Right lobe of liver (tissue), 6 donors: ENCODE measurements around the gene MUC4. TPM values are rescaled to one million over a fixed set of nuclear protein-coding genes. Genes with fewer than 3 reads are reported as not detected.
A peak's percentile ranks its signal among the peaks of the same experiment; 100 is the strongest.

Source experiments
- ATAC-seq, 4 donors: fragments of 200-7000 bp; cut with Tn5 transposase; one replicate each; pipeline ENCODE4 v1.9.1; 2020; ENCODE audit warnings: mild to moderate bottlenecking in 4 of 4, moderate library complexity in 4 of 4
- DNase-seq, 3 donors: peaks; one replicate each; pipeline ENCODE4 v3.0.0-alpha.2; 2020
- H3K27ac ChIP-seq, 3 donors: fragments of 200-600 bp; one replicate each; pipeline ENCODE4 v1.8.0; 2022
- H3K27me3 ChIP-seq, 2 donors: fragments of 200-600 bp; one replicate each; pipeline ENCODE4 v1.8.0; 2022
- H3K36me3 ChIP-seq, 4 donors: fragments of 200-600 bp; sonication (generic) in 1 of 4; one replicate each; pipeline versions ENCODE4 v1.5.1 to v1.8.0; 2017 to 2022; ENCODE audit warnings: control low read depth in 1 of 4
- H3K4me1 ChIP-seq, 4 donors: fragments of 200-600 bp; sonication (generic) in 1 of 4; one replicate each; pipeline versions ENCODE4 v1.5.1 to v1.8.0; 2017 to 2022; ENCODE audit warnings: control low read depth in 1 of 4
- H3K4me3 ChIP-seq, 3 donors: fragments of 200-600 bp; one replicate each; pipeline ENCODE4 v1.8.0; 2022
- H3K9me3 ChIP-seq, 4 donors: fragments of 200-600 bp; sonication (generic) in 1 of 4; one replicate each; pipeline versions ENCODE4 v1.5.1 to v1.8.0; 2017 to 2022; ENCODE audit warnings: control low read depth in 1 of 4
- CTCF ChIP-seq, 4 donors: fragments of 200-600 bp in 3 of 4; fragments of 450-650 bp in 1 of 4; IDR thresholded peaks; one replicate each; pipeline versions ENCODE4 v1.5.1 to v1.8.0; 2016 to 2022; ENCODE audit warnings: antibody characterized with exemption in 4 of 4, mild to moderate bottlenecking in 2 of 4
- POLR2A ChIP-seq: fragments of 450-650 bp; IDR thresholded peaks from one replicate; pipeline ENCODE4 v1.6.1; 2017; ENCODE audit warnings: antibody characterized with exemption, mild to moderate bottlenecking
- WGBS: methylation state at CpG from one replicate; pipeline ENCODE4 v1.1.6; 2018; ENCODE audit warnings: low coverage, low lambda C conversion rate; ENCODE audit not compliant: insufficient coverage; ENCODE audit errors: missing lambda C conversion rate; 5-methylcytosine and 5-hydroxymethylcytosine counted together
- intact Hi-C, 2 donors: fragments of 100-400 bp; cut with DNase I; formaldehyde crosslinking; loops; one replicate each; pipeline versions ENCODE4 v1.11.2 to v1.14.1; 2022
- total RNA-seq, 6 experiments: library from RNA; depleted of rRNA in 2 of 6; stranded (reverse); fragments of >200 nt in 2 of 6; fragmentation: NEBNext Ultra II Directional in 3 of 6; extraction: Animal tissue kit (Norgen Biotek cat#: 25700) in 3 of 6; gene quantifications; one replicate each; pipeline versions ENCODE4 v1.1.0 to v1.2.4, GENCODE V29; 2016 to 2023
- donor health status: DM: no; HTN: yes; CAD: no.
- donor health status: DM: no; HTN: no; CAD: no.
- donor health status: DM: no; HTN: no; CAD: no.
- donor health status: DM: no; HTN: yes; CAD: no.
- donor health status: DM: no; HTN: yes; CAD: no.

MUC4 gene
- total RNA-seq, 6 experiments from 2014 or later, result 0.07 to 0.20 TPM; not detected in 4

- H3K27me3 ChIP-seq, result no peaks in the 10 kb centered on the region
- H3K27ac ChIP-seq, result no peak overlapping the region
- intact Hi-C loops, result loop anchor here in 1 of 2 donors (10.0 kb wide), 1 partner anchor 67 kb away; no protein-coding TSS in a partner anchor
- no peaks in the 10 kb centered on the region for H3K4me1 ChIP-seq
- ATAC-seq (no peak), DNase-seq (peak in 1 of 3 donors; percentile 22)
- H3K4me3 ChIP-seq, result no peak overlapping the region
- 67% methylated on average over 9 of the region's 10 CpGs for WGBS
- H3K9me3 ChIP-seq, result no peaks in the 10 kb centered on the region
- no peaks in the 10 kb centered on the region for H3K36me3 ChIP-seq
- no peak for TF ChIP-seq POLR2A
Measured at GRCh38 chr3:195767792-195768191, 43.9 kb downstream of the MUC4 start.

DNA sequence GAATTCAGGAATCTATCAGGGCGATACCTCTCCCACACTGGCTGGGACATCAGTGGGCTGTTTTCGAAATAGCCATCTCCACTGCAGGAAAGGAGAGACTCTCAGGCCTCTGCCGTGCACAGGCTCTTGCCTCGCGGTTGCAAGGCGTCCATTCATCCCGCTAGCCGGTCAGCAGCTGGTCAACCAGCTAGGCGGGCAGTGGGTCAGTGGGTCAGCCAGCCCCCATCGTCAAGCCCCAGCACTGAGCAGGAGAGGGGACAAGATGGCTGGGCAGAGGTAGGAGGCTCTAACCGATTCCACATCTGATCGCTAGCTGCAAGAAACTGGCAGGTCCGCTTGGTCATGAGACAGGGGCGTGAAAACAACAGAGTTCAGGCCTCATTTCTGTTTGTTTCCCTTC lies 45.1 kb downstream of the MUC4 start:
- ATAC-seq (no peak), DNase-seq (peak in 1 of 3 donors; percentile 31)
- WGBS, result 70% methylated on average over 2 of the region's 14 CpGs
- H3K36me3 ChIP-seq, result no peaks in the 10 kb centered on the region
- intact Hi-C loops, result loop anchor here in 1 of 2 donors (10.0 kb wide), 1 partner anchor 68 kb away; no protein-coding TSS in a partner anchor
- H3K27me3 ChIP-seq, result no peaks in the 10 kb centered on the region
- no peak overlapping the region for H3K4me3 ChIP-seq
- no peaks in the 10 kb centered on the region for H3K4me1 ChIP-seq
- no peak for TF ChIP-seq POLR2A
- no peak for TF ChIP-seq CTCF (IDR thresholded peaks at IDR 0.05)
- H3K9me3 ChIP-seq, result no peaks in the 10 kb centered on the region
- H3K27ac ChIP-seq, result no peak overlapping the region

DNA sequence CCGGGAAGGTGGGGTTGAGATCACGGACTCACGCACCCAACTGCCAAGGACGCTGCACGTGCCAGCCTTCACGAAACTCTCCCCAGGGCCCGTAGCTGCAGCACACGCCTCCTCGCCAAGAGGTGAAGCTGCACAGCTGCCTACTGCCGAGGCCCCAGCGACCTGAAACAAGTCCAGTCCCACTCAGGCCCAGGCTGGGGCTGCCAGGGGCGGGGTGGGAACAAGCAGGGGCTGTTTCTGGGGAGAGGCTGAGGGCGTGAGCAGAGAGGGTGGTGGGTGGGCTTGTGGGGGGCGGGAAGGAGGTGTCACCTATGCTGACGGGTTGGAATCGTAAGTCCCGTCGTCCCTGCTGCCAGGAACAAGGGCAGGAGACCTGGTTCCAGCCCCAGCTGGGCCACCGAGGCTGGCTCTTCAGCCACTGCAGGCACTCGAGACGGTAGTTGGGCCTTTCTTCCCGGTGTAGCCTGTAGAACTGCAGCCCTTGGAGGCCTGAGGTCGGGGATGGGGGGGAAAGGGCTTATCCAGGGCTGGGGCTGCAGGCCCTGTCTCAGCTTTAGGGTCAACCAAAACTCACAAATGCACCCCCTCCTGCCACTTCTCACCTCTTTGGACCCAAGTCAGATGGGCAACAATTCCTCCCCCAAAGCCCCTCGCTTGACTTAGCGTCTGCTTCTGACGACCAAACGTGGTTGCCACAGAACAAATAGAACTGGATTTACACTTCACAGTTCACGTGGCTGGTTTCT lies 46.6 kb downstream of the MUC4 start:
- intact Hi-C loops, result loop anchor here in 1 of 2 donors (10.0 kb wide), 1 partner anchor 70 kb away; no protein-coding TSS in a partner anchor
- H3K27me3 ChIP-seq, result no peaks in the 10 kb centered on the region
- ATAC-seq (no peak), DNase-seq (peak in 1 of 3 donors; percentile 46)
- no peaks in the 10 kb centered on the region for H3K4me1 ChIP-seq
- no peak overlapping the region for H3K4me3 ChIP-seq
- TF ChIP-seq CTCF (IDR thresholded peaks at IDR 0.05) (no peak), POLR2A (no peak)
- 71% methylated on average over 15 of the region's 28 CpGs for WGBS
- no peaks in the 10 kb centered on the region for H3K36me3 ChIP-seq
- H3K27ac ChIP-seq, result no peak overlapping the region
- H3K9me3 ChIP-seq, result no peaks in the 10 kb centered on the region

- Histone ChIP-seq H3K27me3 (no peaks in the 10 kb centered on the region), H3K9me3 (no peaks in the 10 kb centered on the region), H3K4me1 (no peaks in the 10 kb centered on the region), H3K36me3 (no peaks in the 10 kb centered on the region), H3K27ac (no peak overlapping the region), H3K4me3 (no peak overlapping the region)
- DNase-seq, result peak in 1 of 3 donors; percentile 39
- TF ChIP-seq CTCF (IDR thresholded peaks at IDR 0.05), result no peak
- TF ChIP-seq POLR2A, result no peak
- WGBS, result 63% methylated on average over 15 of the region's 26 CpGs
- intact Hi-C loops, result loop anchor here in 1 of 2 donors (10.0 kb wide), 1 partner anchor 71 kb away; no protein-coding TSS in a partner anchor
- ATAC-seq, result peak in 1 of 4 donors; percentile 16
Measured at GRCh38 chr3:195763843-195764825, 47.6 kb downstream of the MUC4 start.
